ENCODE results near the gene TBL3. TPM values are rescaled to one million over a fixed set of nuclear protein-coding genes. Genes with fewer than 3 reads are reported as not detected.

TBL3 gene
- total RNA-seq: 27.9 and 35.8 TPM in 2 replicates

DNA sequence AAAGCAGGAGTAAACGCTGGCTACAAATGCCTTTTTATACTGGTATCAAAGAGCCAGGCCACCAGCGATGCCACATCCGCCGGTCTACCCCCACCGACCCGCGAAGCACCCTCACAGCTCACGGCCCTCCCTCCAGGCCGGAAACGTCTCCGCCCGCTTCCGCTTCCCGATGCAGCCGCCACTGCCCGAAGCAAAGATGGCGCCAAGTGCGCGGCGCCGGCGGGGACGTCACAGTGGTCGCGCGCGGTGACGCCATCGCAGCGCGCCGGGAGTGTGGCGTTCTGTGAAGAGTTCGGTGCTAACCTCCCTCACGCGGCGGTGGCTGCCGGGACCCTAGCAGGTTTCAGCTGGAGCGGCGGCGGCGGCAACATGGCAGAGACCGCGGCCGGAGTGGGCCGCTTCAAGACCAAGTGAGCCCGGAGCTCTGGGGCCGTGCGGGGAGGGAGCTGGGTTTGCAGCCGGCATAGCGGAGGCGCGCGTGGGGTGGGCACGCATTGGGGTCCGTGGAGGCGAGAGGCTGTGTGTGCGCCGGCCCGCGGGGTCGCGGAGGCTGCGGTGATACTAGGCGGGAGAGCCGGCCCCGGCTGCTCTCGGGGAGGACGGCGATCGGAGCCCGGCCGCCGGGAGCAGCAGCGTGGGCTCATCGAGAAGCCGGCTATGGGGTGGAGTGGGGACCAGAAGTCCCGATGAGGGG is at the start of gene TBL3:
Gene TBL3, plus strand, starts transcription at position 258 of the 694 bp plus-strand sequence. Its CDS starts 112 bp downstream, at position 370.

DNA sequence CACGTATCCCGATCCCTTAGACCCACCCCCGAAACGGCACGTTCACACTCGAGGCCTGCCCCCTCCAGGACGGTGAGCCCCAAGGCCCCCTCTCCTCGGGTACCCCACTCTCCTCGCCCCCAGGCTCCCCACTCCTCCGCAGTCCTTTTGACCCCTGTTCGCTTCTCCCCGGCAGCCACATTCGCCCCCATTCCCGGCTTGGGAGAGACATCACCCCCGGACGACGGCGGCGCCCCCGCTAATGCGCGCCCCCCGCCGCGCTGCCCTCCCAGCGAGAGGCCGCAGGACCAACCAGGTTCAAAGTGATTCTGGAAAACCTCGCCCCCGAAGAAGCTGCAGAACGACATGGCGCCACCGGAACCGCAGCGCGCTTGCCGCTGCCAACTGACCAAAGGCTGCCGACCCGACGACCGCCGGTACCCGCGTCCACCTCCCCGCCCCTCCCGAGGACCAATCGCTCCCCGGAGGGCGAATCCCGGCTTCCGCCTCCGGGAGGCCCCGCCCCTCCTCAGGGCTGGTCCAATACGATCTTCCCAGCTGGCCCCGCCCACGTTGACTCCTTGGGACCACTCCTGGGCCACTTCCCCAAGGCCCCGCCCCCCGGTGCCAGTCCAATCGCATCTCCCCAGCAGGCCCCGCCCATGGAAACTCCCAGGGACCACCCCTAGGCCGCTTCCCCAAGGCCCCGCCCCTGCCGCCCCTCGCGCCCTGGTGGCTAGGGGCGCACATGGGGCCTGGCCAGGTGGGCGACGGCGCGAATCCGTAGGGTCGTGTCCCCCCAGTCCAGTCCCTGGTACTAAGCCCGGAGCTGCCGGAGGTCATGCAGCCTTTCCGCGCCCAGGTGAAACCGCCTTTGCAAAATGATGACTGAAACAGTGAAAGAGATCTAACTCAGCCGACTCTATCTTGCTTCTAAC is 28.8 kb upstream of the TBL3 start, which contains the start of gene MSRB1:
Gene MSRB1, minus strand, starts transcription at position 390 of the 917 bp plus-strand sequence. Its CDS starts 43 bp downstream, at position 347.

DNA sequence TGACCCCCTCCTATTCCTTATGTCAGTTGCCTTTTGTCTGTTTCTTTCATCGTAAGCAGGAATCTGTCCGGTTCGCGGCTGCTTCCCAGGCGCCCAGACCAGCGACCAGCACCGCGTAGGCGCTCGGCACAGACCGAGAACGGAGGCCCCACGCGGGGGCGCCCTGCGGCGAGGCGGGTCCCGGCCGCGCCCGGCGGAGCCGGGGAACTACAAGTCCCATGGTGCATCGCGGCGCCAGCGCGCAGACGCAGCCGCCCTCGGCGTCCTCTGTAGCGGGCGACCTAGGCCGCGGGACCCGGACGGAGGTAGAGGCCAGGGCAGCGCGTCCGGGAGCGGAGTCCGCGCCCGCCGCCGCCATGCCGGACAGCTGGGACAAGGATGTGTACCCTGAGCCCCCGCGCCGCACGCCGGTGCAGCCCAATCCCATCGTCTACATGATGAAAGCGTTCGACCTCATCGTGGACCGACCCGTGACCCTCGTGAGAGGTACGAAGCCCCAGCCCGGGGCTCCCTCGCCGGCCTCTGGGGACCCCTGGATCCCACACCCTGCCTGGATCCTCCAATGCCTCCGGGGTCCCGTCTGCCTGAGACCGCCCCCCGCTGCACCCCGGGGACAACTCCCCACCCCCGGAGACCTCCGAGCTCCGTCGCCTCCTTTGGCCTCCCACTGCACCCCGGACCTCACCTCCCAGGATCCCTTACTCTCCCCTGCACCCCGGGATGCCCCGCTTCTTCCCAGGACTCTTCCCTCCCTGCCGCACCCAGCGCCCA is 12.4 kb upstream of the TBL3 start, which contains the start of gene NDUFB10:
Gene NDUFB10, plus strand, starts transcription at position 270 of the 771 bp plus-strand sequence. Its CDS starts 87 bp downstream, at position 357.

DNA sequence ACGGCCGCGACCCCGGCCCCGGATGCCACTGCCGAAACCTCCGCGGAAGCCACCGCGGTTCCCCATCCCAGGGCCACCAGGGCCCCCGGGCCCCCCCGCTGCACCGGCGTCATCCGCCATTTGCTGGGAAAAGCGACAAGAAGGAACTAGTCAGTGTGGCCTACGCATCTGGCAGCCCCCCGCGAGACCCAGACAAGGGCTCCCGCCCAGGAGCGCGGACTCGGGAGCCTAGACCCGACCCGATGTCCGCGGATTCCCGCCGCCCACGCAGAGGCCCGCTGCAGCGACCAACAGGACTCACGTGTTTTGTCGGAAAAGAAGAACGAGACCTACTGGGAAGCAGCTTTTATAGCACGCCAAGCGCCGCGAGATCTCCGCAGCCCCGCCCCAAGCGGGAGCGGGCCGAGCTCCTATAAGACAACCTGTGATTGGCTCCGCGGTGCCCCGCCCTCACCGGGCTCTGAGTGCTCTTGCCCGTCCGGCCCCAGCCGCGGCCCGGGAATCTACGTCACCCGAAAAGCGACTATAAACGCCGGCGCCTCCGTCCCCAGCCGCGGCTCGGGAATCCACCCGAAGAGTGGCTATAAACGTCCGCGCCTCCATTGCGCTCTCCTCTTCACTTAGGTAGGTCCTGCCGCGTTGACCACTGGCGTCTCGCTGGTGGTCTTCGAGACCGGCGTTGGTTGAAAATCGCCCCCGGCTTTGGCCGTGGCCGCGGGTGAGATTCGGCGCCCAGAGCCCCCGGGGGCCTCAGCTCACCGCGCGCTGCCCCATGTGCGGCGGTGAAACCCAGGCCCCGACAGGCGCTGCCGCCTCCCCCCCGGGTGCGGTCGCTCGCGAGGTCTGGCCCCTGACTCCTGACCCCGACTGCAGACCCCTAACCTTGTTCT is 7.1 kb upstream of the TBL3 start, which contains the start of gene RPS2:
Gene RPS2, minus strand, starts transcription at position 321 of the 890 bp plus-strand sequence. Its CDS starts 201 bp downstream, at position 120.

DNA sequence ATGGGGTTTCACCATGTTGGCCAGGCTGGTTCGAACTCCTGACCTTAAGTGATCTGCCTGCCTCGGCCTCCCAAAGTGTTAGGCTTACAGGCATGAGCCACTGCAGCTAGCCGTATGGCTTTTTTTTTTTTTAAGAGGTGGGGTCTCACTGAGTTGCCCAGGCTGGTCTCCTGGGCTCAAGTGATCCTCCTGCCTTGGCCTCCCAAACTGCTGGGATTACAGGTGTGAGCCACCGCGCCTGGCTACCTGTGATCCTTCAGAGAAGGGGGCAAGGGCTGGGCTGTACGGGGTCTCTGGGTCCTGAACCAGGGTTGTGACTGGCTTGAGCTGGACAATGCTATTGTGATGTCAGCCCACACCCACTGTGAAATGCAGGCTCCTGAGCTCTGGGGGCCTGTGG is 5.4 kb upstream of the TBL3 start, which contains the start of gene RNF151:
Gene RNF151, plus strand, starts transcription at position 397 of the 400 bp plus-strand sequence. CDS start 26 bp downstream, outside the sequence.

DNA sequence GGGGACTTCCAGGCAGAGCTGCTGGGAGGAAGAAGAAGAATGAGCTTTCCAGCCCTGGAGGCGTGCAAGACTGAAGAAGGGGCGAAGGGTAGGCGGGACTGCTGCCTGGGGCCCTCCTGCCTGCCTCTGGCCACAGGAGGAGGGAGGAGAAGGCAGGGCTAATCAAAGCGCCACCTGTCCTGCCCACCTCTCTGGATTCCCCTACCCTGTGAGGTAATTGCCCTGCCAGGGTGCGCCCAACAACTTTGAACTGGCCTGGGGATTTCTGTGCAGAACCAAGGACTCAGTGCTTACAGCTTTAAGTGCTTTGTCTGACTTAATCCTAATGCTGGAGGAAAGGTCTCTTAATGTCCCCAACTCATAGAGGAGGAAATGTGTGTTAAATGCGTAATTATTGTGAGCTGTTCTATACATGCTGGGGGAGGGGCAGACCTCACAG is 9.6 kb downstream of the TBL3 start, which contains the start of gene NOXO1:
Gene NOXO1, minus strand, starts transcription at position 72 of the 439 bp plus-strand sequence. CDS start 290 bp downstream, outside the sequence.

DNA sequence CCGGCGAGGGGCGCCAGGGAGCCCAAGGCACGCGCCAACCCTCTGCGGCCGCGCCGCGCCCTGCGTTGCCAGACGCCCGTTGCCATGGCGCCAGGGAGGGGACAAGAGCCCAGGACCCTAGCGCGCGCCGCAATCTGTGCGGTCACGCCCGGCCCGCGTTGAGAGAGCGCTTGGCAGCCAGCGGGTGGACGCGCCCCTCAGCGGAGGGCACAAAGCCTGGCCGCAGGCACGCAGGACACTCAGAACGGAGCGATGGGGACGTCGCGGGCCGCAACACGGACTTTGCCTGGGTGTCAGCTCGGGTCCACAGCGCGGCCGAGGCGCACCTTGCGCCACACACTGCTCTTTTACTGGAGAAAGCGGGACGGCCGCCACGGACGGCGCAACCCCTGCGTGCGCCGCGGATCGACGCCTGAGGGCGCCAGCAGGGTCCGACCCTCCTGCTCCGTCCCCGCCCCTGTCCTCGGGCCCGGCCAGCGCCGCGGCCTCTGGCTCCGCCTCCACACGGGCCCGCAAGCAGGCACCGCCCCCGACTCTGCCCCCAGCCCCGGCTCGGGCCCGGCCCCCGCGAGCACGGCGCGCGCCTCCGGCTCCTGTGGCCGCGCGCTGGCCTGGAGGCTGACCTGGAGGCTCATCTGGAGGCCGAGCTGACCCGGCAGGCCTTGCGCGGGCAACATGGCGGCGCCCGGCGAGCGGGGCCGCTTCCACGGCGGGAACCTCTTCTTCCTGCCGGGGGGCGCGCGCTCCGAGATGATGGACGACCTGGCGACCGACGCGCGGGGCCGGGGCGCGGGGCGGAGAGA is 11.9 kb downstream of the TBL3 start, which contains the start of gene GFER:
Gene GFER, plus strand, starts transcription at position 650 of the 803 bp plus-strand sequence. Its CDS starts 26 bp downstream, at position 676.

DNA sequence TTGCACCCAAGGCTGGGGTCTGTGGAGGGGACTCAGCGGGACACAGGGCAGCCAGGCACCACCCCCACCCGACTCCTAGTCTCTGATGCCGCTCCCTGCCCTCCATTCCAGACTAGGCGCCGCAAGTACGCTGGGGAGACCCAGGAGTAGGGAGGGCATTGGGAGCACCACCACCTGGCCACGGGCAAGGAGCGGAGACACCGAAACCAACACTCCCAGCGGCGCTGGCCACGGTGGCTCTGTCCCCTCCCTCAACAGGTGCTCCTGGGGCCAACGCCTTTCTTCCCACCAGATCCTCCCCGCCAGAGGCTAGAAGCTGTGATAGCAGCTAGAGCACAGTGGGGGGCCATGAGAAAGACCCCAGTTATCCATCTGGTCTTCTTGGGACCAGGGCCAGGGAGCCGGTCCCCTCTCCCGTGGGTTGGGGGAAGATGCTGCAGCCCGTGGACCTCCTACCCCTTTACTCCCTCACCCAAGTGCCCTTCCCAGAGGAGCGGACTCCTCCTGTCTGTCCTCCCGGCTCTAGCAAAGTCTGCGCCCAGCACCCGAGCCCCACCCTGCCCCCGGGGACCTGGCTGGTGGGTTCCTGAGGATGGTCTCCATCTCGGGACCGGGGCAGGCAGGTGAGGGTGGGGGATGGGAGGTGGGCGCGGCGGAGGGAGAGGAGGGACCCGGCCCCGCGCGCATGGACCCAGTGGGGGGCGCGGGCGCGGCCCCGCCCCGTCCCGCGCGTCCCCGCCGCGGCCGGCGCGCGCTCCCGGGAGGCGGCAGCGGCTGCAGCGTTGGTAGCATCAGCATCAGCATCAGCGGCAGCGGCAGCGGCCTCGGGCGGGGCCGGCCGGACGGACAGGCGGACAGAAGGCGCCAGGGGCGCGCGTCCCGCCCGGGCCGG is 17.6 kb downstream of the TBL3 start, which contains the start of gene SYNGR3:
Gene SYNGR3, plus strand, starts transcription at position 762 of the 892 bp plus-strand sequence. CDS start 133 bp downstream, outside the sequence.

DNA sequence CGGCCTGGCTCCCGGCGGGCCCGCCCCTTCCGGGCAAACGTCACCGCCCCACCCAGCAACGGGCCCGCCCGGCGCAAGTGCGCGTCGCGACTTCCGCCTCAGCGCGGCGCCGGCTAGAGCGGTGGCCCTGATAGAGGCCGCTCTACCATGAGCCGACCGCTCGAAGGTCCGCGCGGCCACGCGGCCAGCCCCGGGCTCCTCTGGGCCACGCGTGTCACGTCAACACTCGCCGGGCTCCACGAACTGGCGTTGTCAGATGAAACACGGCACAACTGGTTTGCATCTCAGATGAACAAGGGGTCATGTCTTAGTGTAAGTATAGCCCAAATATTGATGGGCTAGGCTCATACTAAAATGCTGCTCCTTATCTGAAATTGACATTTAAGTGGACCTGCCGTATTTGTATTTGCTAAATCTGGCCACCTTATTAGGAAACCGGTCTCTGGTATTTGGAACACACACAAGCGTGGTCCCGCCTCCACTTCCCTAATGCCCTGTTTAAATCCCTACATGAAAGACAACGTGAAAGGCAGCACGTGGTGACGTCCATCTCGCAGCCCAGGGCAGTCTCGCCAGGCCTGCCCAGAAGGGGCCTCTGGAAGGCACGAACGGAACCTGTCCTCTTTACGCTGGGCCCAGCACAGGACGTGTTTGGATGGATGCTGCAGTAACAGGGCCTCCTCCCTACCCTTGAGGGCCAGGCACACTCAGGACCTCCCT is 38.1 kb downstream of the TBL3 start, which contains the start of gene ZNF598:
Gene ZNF598, minus strand, starts transcription at position 31 of the 720 bp plus-strand sequence.

DNA sequence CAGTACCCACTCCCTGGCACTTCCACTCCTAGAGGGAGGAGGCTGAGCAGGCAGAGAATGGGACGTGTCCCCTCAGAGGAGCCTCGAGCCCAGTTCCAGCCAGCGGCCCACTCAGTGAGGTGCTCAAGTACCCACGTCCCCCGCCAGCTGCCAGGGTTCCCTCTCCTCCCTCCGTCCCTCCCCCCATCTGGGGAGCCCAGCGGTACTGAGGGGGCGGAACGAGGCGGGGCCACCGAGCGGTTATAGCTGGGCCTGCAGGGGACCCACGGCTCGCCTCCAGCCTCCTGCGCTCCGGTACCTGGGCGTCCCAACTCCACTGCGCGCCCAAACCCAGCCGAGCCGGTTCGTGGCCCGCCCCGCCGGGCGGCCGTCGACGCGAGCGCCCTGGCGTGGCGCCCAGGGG is 47.7 kb downstream of the TBL3 start, which contains the start of gene NPW:
Gene NPW, plus strand, starts transcription at position 268 of the 403 bp plus-strand sequence.

DNA sequence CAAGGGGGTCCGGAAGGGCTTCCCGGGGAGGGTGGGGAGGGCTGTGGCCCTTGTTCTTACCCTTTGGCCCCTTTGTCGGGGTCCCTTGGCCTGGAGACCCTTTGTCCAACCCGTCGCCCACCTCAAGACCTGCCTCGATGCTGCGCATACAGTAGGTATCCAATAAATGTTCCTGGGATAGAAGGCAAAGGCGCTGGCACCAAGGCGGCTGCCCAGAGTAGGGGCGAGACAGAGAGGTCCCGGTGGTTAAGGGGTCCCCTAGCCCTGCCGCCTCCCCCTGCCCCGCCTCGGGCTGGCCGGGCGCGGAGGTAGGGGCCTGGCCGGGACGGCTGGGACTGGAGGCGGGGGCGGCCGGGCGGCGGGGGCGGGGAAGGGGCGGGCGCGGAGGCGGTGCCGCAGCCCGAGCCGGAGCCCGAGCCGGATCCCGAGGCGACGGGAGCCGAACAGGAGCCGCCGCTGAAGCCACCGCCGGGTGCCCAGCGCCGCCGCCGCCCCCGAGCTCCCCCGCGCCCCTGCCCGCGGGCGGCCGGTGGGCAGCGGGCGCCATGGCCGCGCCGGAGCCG is 54.7 kb downstream of the TBL3 start, which contains the start of gene NHERF2:
Gene NHERF2, plus strand, starts transcription at position 442 of the 563 bp plus-strand sequence. Its CDS starts 104 bp downstream, at position 546.

Other genes with a start within 250 kb of the TBL3 start
- 89.0 and 91.8 TPM in 2 replicates for gene NME3, start 200.5 kb upstream of the TBL3 start, total RNA-seq
- 3.9 and 11.9 TPM in 2 replicates for gene EME2, start 199.2 kb upstream of the TBL3 start, total RNA-seq
- gene MRPS34, start 198.9 kb upstream of the TBL3 start, total RNA-seq: 85.5 and 88.4 TPM in 2 replicates
- 35.9 and 42.5 TPM in 2 replicates for gene SPSB3, start 189.5 kb upstream of the TBL3 start, total RNA-seq
- gene NUBP2, start 189.1 kb upstream of the TBL3 start, total RNA-seq: 87.6 and 105 TPM in 2 replicates
- not detected in 2 replicates for gene IGFALS, start 178.3 kb upstream of the TBL3 start, total RNA-seq
- gene HAGH, start 145.2 kb upstream of the TBL3 start, total RNA-seq: 16.1 and 36.5 TPM in 2 replicates
- 32.1 and 32.4 TPM in 2 replicates for gene FAHD1, start 144.8 kb upstream of the TBL3 start, total RNA-seq
- 0.34 TPM in 1 of 2 replicates, not detected in the other for gene MEIOB, start 99.9 kb upstream of the TBL3 start, total RNA-seq
- gene HS3ST6, start 53.6 kb upstream of the TBL3 start, total RNA-seq: 0.12 and 0.34 TPM in 2 replicates
- 8.9 and 9.4 TPM in 2 replicates for gene MSRB1, start 28.9 kb upstream of the TBL3 start, total RNA-seq
- not detected in 2 replicates for gene RPL3L, start 17.4 kb upstream of the TBL3 start, total RNA-seq
- 234 and 254 TPM in 2 replicates for gene NDUFB10, start 12.5 kb upstream of the TBL3 start, total RNA-seq
- 4,233 and 5,666 TPM in 2 replicates for gene RPS2, start 7.2 kb upstream of the TBL3 start, total RNA-seq
- gene RNF151, start 5.2 kb upstream of the TBL3 start, total RNA-seq: not detected in 2 replicates
- gene NOXO1, start 9.4 kb downstream of the TBL3 start, total RNA-seq: 2.1 TPM in 1 of 2 replicates, not detected in the other
- 11.4 and 28.1 TPM in 2 replicates for gene GFER, start 12.1 kb downstream of the TBL3 start, total RNA-seq
- gene SYNGR3, start 17.9 kb downstream of the TBL3 start, total RNA-seq: 1.3 and 1.4 TPM in 2 replicates
- gene ZNF598, start 37.8 kb downstream of the TBL3 start, total RNA-seq: 31.0 and 49.6 TPM in 2 replicates
- 1.6 and 8.7 TPM in 2 replicates for gene NPW, start 47.7 kb downstream of the TBL3 start, total RNA-seq
- gene NHERF2, start 54.8 kb downstream of the TBL3 start, total RNA-seq: 19.3 and 52.7 TPM in 2 replicates
- gene NTHL1, start 75.8 kb downstream of the TBL3 start, total RNA-seq: 19.2 and 23.6 TPM in 2 replicates
- 33.6 and 45.9 TPM in 2 replicates for gene TSC2, start 75.9 kb downstream of the TBL3 start, total RNA-seq
- gene PKD1, start 163.8 kb downstream of the TBL3 start, total RNA-seq: 177 and 192 TPM in 2 replicates
- 1.9 TPM in 1 of 2 replicates, not detected in the other for gene RAB26, start 176.6 kb downstream of the TBL3 start, total RNA-seq
- gene TRAF7, start 183.7 kb downstream of the TBL3 start, total RNA-seq: 59.3 and 62.7 TPM in 2 replicates
- under 0.01 and 1.0 TPM in 2 replicates for gene CASKIN1, start 224.6 kb downstream of the TBL3 start, total RNA-seq
- 76.2 and 97.6 TPM in 2 replicates for gene MLST8, start 233.4 kb downstream of the TBL3 start, total RNA-seq
- gene BRICD5, start 238.8 kb downstream of the TBL3 start, total RNA-seq: 0.09 and 0.70 TPM in 2 replicates
- gene PGP, start 242.8 kb downstream of the TBL3 start, total RNA-seq: 9.9 and 15.4 TPM in 2 replicates

Data from pericardium fibroblast (primary cell).